ENCODE measurements around the gene HUWE1.
"Not testable (repeated sequence)": the region's sequence is repeated elsewhere in the genome, so short reads cannot be mapped to it uniquely, and the experiment has no call there.

HUWE1 gene

DNA sequence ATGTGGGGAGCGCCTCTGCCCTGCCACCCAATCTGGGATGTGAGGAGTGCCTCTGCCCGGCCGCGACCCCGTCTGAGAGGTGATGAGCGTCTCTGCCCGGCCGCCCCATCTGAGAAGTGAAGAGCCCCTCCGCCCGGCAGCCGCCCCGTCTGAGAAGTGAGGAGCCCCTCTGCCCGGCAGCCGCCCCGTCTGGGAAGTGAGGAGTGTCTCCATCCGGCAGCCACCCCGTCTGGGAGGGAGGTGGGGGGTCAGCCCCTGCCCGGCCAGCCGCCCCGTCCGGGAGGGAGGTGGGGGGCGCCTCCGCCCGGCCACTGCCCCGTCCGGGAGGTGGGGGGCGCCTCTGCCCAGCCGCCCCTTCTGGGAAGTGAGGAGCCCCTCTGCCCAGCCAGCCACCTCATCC, 182.5 kb downstream of the HUWE1 start:
- DNase-seq (ENCODE audit: low read depth), result not testable (repeated sequence)

DNA sequence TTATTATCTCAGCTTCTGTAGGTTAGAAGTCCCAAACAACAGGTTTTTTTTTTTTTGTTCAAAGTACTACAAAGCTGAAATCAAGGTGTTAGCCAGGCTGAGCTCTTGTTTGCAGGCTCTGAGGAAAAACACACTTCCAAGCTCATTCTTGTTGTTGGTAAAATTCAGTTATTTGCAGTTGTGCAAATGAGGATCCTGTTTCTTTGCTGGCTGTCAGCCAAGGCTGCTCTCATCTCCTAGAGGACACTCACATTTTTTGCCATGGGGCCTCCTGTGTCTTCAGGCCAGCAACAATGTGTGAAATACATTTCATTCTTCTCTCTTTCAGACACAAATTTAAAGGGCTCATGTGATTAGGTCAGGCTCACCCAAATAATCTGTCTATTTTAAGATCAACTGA, 192.1 kb downstream of the HUWE1 start:
- no peak for DNase-seq (ENCODE audit: low read depth)

DNA sequence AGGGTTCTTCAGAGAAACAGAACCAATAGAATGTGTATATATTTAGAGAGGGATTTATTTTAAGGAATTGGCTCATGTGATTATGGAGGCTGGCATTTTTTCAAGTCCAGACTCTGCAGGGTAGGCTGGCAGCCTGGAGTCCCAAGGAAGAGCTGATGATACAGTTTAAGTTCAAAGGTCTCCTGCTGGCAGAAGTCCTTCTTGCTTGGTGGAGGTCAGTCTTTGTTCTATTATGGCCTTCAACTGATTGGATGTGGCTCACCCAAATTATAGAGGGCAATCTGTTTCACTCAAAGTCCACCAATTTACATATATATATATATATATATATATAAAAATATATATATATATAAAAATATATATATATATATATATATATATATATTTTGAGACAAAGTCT, 200.2 kb downstream of the HUWE1 start:
- no peak for DNase-seq (ENCODE audit: low read depth)

DNA sequence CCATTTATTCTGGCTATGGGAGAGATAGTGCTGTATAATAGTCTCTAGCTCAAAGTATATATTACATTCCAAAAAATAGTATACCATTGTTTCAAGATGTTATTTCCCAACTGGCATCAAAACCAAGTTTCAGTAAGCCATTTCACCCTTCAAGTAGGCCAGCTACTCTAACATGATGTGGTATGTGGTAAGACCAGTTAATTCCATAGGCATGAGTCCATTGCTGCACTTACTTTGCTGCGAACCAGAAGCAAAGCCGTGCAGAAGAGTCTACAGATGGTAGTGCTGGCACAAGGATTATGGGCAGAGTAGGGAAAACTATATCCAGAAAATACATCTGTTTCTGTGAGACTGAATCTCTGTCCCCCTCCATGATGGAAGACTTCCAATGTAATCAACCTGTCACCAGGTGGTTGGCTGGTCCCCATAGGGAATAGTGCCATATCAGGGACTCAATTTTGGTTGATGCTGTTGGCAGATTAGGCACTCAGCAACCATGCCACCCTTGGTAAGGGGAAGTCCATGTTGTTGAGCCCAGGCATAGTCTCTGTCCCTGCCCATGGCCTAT, 202.6 kb downstream of the HUWE1 start:
- DNase-seq (ENCODE audit: low read depth), result no peak

DNA sequence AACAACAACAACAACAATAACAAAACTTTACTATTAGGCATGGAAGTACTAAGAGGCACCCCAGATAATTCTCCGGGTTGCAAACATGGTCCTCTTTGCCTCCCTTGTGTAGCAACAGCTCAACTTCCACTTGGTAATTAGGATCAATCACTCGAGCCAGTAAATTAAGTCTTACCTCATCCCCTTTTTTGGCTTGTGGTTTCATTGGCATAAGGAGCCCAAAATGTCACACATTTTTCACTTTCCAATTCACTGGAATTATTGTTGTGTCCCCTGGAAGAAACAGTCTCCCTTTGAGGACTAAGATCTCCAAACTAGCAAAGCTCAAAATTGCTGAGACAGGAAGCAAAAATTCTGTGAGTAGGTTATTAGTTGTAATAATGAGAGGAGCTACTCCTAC, 203.1 kb downstream of the HUWE1 start:
- DNase-seq (ENCODE audit: low read depth), result no peak

Measured in stimulated activated CD8-positive, alpha-beta memory T cell treated with anti-CD3 and anti-CD28 coated beads, Interleukin-7, amount 100 ng/mL, for 24 hours (primary cell).